HEK293 (cell line): ENCODE measurements around the gene TBC1D22A.

Experiments
- CTCF ChIA-PET: fragments of 350-600 bp; formaldehyde crosslinking; extraction: SDS; loops from one replicate; lab custom pipeline; 2021; ENCODE audit warnings: antibody characterized with exemption; lab: Yijun Ruan, JAX
- POLR2A ChIA-PET: fragments of 300-600 bp; formaldehyde crosslinking; extraction: SDS; loops from one replicate; lab custom pipeline; 2020; ENCODE audit warnings: antibody characterized with exemption, inconsistent platforms; lab: Yijun Ruan, JAX
- H3K27ac ChIP-seq: fragments of 200-500 bp; sonication (Bioruptor generic); 2 replicates; pipeline ENCODE4 v1.5.1; 2014; ENCODE audit warnings: low read depth, low read length, control low read depth, inconsistent platforms; ENCODE audit errors: extremely low read depth
- H3K36me3 ChIP-seq, 2 experiments: fragments of 200-500 bp in 1 of 2; sonication (Bioruptor generic) in 1 of 2; 1 replicate in 1 of 2; 2 replicates in 1 of 2; pipeline ENCODE4 v1.5.1; 2014 to 2017; ENCODE audit warnings: inconsistent platforms in 2 of 2, low read length in 2 of 2; ENCODE audit not compliant: control insufficient read depth in 2 of 2, insufficient read depth in 1 of 2
- H3K4me1 ChIP-seq: fragments of 200-500 bp; sonication (Bioruptor generic); 2 replicates; pipeline ENCODE4 v1.5.1; 2014; ENCODE audit warnings: mild to moderate bottlenecking, low read length, inconsistent platforms; ENCODE audit not compliant: control insufficient read depth, insufficient read depth
- H3K4me3 ChIP-seq: 2 replicates; pipeline ENCODE4 v1.5.1; 2011; ENCODE audit warnings: low read depth, mild to moderate bottlenecking, control low read depth, low read length, moderate library complexity
- H3K9me3 ChIP-seq: fragments of 200-500 bp; sonication (Bioruptor generic); 2 replicates; pipeline ENCODE4 v1.5.1; 2014; ENCODE audit warnings: low read depth, low read length, inconsistent platforms; ENCODE audit not compliant: control insufficient read depth, insufficient read depth
- BCL11A ChIP-seq: fragments of 450-650 bp; formaldehyde crosslinking; IDR thresholded peaks from 2 replicates; pipeline ENCODE4 v1.5.1; 2016; ENCODE audit warnings: low read depth, missing biosample characterization, missing genetic modification characterization
- ELK4 ChIP-seq: IDR thresholded peaks from 2 replicates; pipeline ENCODE4 v1.6.1; 2011; ENCODE audit warnings: mild to moderate bottlenecking, low read depth, low read length, borderline replicate concordance
- HOXD13 ChIP-seq: sonication (generic); formaldehyde crosslinking; IDR thresholded peaks from 2 replicates; pipeline ENCODE4 v1.8.0; 2022; ENCODE audit warnings: missing genetic modification reagents, borderline replicate concordance
- KLF10 ChIP-seq: fragments of 450-650 bp; IDR thresholded peaks from 2 replicates; pipeline ENCODE4 v1.5.1; 2018; ENCODE audit warnings: missing biosample characterization, mild to moderate bottlenecking, missing genetic modification characterization
- MEIS1 ChIP-seq: sonication (generic); formaldehyde crosslinking; IDR thresholded peaks from 2 replicates; pipeline ENCODE4 v1.8.1; 2022; ENCODE audit warnings: missing genetic modification reagents, mild to moderate bottlenecking, borderline replicate concordance
- SCRT1 ChIP-seq: fragments of 450-650 bp; formaldehyde crosslinking; IDR thresholded peaks from 2 replicates; pipeline ENCODE4 v1.5.1; 2016; ENCODE audit warnings: missing biosample characterization, missing genetic modification characterization, borderline replicate concordance
- SP2 ChIP-seq: fragments of 450-650 bp; formaldehyde crosslinking; IDR thresholded peaks from 2 replicates; pipeline ENCODE4 v1.5.1; 2016; ENCODE audit warnings: missing biosample characterization, missing genetic modification characterization
- TRIM28 ChIP-seq: IDR thresholded peaks from 2 replicates; pipeline ENCODE4 v1.6.1; 2011; ENCODE audit warnings: low read length, control low read depth, borderline replicate concordance
- TSHZ1 ChIP-seq: fragments of 450-650 bp; formaldehyde crosslinking; IDR thresholded peaks from 2 replicates; pipeline ENCODE4 v1.5.1; 2016; ENCODE audit warnings: missing biosample characterization, missing genetic modification characterization, borderline replicate concordance
- YY1 ChIP-seq: fragments of 450-650 bp; formaldehyde crosslinking; IDR thresholded peaks from 2 replicates; pipeline ENCODE4 v1.5.1; 2018; ENCODE audit warnings: missing biosample characterization, missing genetic modification characterization
- YY2 ChIP-seq: fragments of 450-650 bp; formaldehyde crosslinking; IDR thresholded peaks from 2 replicates; pipeline ENCODE4 v1.5.1; 2016; ENCODE audit warnings: missing biosample characterization, missing genetic modification characterization
- ZBTB17 ChIP-seq: fragments of 450-650 bp; formaldehyde crosslinking; IDR thresholded peaks from 2 replicates; pipeline ENCODE4 v1.5.1; 2016; ENCODE audit warnings: missing biosample characterization, missing genetic modification characterization
- ZBTB26 ChIP-seq: fragments of 450-650 bp; formaldehyde crosslinking; optimal IDR thresholded peaks from 2 replicates; pipeline ENCODE3; 2016; ENCODE audit warnings: missing biosample characterization, mild to moderate bottlenecking, missing genetic modification characterization
- ZBTB44 ChIP-seq: fragments of 450-650 bp; IDR thresholded peaks from 2 replicates; pipeline ENCODE4 v1.5.1; 2018; ENCODE audit warnings: missing biosample characterization, mild to moderate bottlenecking, missing genetic modification characterization
- ZBTB7A ChIP-seq: fragments of 450-650 bp; formaldehyde crosslinking; IDR thresholded peaks from 2 replicates; pipeline ENCODE4 v1.5.1; 2016; ENCODE audit warnings: low read depth, missing biosample characterization, missing genetic modification characterization
- ZNF211 ChIP-seq: fragments of 450-650 bp; formaldehyde crosslinking; IDR thresholded peaks from 2 replicates; pipeline ENCODE4 v1.5.1; 2016; ENCODE audit warnings: low read depth, missing biosample characterization, missing genetic modification characterization
- ZNF239 ChIP-seq: fragments of 450-650 bp; formaldehyde crosslinking; IDR thresholded peaks from 2 replicates; pipeline ENCODE4 v1.5.1; 2016; ENCODE audit warnings: missing biosample characterization, missing genetic modification characterization
- ZNF266 ChIP-seq: fragments of 450-650 bp; formaldehyde crosslinking; IDR thresholded peaks from 2 replicates; pipeline ENCODE4 v1.5.1; 2016; ENCODE audit warnings: missing biosample characterization, missing genetic modification characterization, low read depth
- ZNF324 ChIP-seq: fragments of 450-650 bp; formaldehyde crosslinking; IDR thresholded peaks from 2 replicates; pipeline ENCODE4 v1.5.1; 2016; ENCODE audit warnings: missing biosample characterization, missing genetic modification characterization
- ZNF398 ChIP-seq: fragments of 450-650 bp; formaldehyde crosslinking; IDR thresholded peaks from 2 replicates; pipeline ENCODE4 v1.5.1; 2017; ENCODE audit warnings: missing biosample characterization, missing genetic modification characterization
- ZNF514 ChIP-seq: fragments of 450-650 bp; formaldehyde crosslinking; IDR thresholded peaks from 2 replicates; pipeline ENCODE4 v1.5.1; 2016; ENCODE audit warnings: missing biosample characterization, missing genetic modification characterization
- ZNF571 ChIP-seq: fragments of 450-650 bp; formaldehyde crosslinking; IDR thresholded peaks from 2 replicates; pipeline ENCODE4 v1.5.0; 2017; ENCODE audit warnings: missing biosample characterization, missing genetic modification characterization
- ZNF596 ChIP-seq: fragments of 450-650 bp; IDR thresholded peaks from 2 replicates; pipeline ENCODE4 v1.5.0; 2018; ENCODE audit warnings: missing biosample characterization, mild to moderate bottlenecking, missing genetic modification characterization, moderate library complexity
- ZNF658 ChIP-seq: fragments of 450-650 bp; formaldehyde crosslinking; IDR thresholded peaks from 2 replicates; pipeline ENCODE4; 2016; ENCODE audit warnings: missing biosample characterization, missing genetic modification characterization
- ZNF677 ChIP-seq: fragments of 450-650 bp; IDR thresholded peaks from 2 replicates; pipeline ENCODE4 v1.5.0; 2018; ENCODE audit warnings: missing biosample characterization, mild to moderate bottlenecking, missing genetic modification characterization, moderate library complexity
- ZNF747 ChIP-seq: fragments of 450-650 bp; formaldehyde crosslinking; IDR thresholded peaks from 2 replicates; pipeline ENCODE4 v1.5.1; 2016; ENCODE audit warnings: missing biosample characterization, missing genetic modification characterization

The TBC1D22A gene

GRCh38 chr22:47128622-47129215, 366.3 kb downstream of the TBC1D22A start (continued):
- no peak for TF ChIP-seq MEIS1 (CRISPR knock-in tag)
- no peak for TF ChIP-seq ZBTB44 (tag by site-specific recombination)
- TF ChIP-seq ZNF211 (tag by site-specific recombination) = no peak
- no peak for TF ChIP-seq ZNF324 (tag by site-specific recombination)
- no peak for TF ChIP-seq ZNF571 (tag by site-specific recombination)
- no peak for TF ChIP-seq SCRT1

- Histone ChIP-seq H3K9me3 (no peaks in the 10 kb centered on the region), H3K4me3 (no peak overlapping the region), H3K4me1 (peaks cover 4% of the 10 kb centered on the region; the same call in 1 of the 2 replicates), H3K27ac (no peak overlapping the region), H3K36me3 (no peaks in the 10 kb centered on the region)
- POLR2A ChIA-PET = no interaction called here
- CTCF ChIA-PET = no interaction called here
- no peak for TF ChIP-seq YY1 (tag by site-specific recombination)
- no peak for TF ChIP-seq YY2 (tag by site-specific recombination)
- 0 out of 2 replicates have a peak, but pooled peaks have one; percentile 28 for TF ChIP-seq SP2 (tag by site-specific recombination)
- TF ChIP-seq MEIS1 (CRISPR knock-in tag) = no peak
- TF ChIP-seq KLF10 = no peak
- no peak for TF ChIP-seq ZNF596 (tag by site-specific recombination)
- TF ChIP-seq ZBTB17 (tag by site-specific recombination) = no peak
- TF ChIP-seq TRIM28 = no peak
- TF ChIP-seq TSHZ1 (tag by site-specific recombination) = peak; percentile 22; the same call in 1 of the 2 replicates
- no peak for TF ChIP-seq HOXD13 (CRISPR knock-in tag)
- TF ChIP-seq ZNF398 = no peak
- TF ChIP-seq ZNF677 (tag by site-specific recombination) = no peak
- TF ChIP-seq ZNF239 (tag by site-specific recombination) = no peak
- no peak for TF ChIP-seq ZNF747
- no peak for TF ChIP-seq ZNF266 (tag by site-specific recombination)
- no peak for TF ChIP-seq ZBTB7A (tag by site-specific recombination)
- TF ChIP-seq ELK4 = no peak
- TF ChIP-seq ZNF658 (tag by site-specific recombination) = no peak
- no peak for TF ChIP-seq ZNF514 (tag by site-specific recombination)
- no peak for TF ChIP-seq ZBTB26 (tag by site-specific recombination)
- no peak for TF ChIP-seq BCL11A (tag by site-specific recombination)
Measured at GRCh38 chr22:47129902-47130635, 367.6 kb downstream of the TBC1D22A start.
